Uterus (tissue), 2 donors: ENCODE data around the gene NT5DC2.

Source experiments
- POLR2A ChIP-seq, 2 donors: fragments of 450-650 bp; IDR thresholded peaks; one replicate each; pipeline ENCODE4 v1.6.1; 2016; ENCODE audit warnings: antibody characterized with exemption in 2 of 2, mild to moderate bottlenecking in 1 of 2, moderate library complexity in 1 of 2
- TF ChIP-seq, protein P1 (sequence below), 4 experiments: fragments of 200-600 bp in 2 of 4; fragments of 450-650 bp in 2 of 4; sonication (generic) in 2 of 4; IDR thresholded peaks; one replicate each; pipeline ENCODE4 v1.5.1; 2016 to 2019; ENCODE audit warnings: antibody characterized with exemption in 4 of 4, mild to moderate bottlenecking in 2 of 4, moderate library complexity in 1 of 4

DNA sequence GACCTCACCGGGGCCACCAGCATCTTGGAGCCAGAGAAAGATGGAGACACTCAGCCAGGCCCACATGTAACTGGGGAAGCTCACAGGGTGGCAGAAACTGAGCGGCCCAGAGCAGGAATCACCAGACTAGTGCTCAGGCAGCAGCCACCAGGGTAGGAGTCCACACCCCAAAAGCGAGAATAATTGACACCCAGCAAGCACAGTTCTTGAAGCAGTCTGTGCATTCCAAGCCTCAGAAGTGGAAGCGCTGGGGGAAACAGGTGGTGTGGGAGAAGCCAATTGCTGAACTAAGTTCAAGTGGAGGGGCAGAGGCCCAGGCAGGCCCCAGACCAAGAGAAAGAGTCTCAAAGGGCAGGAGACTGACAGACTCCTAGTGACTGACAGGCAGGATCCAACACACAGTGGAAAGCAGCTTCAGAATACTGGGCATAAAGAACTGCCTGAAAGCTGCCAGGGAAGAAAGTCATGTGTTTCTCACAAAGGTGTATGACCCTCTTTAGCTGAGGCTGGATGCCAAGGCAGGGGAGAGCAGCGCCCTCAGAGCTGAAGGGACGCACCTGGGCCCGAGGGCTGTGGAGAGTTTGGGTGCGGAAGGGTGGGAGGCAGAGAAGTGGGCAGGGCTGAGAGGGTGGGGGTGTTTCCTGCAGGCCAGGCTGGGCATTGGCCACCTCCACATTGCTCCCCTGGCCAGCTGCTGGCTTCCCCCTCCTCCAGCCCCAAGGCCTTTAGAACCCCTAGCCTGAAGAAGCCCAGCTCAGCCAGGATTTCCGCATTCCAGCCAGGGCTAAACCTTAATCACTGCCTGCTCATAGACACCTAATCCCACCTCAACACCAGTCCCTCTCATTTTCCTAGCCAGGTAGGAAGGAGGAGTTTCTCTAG, 7.7 kb downstream of the NT5DC2 start:
- TF ChIP-seq, protein P1, sequence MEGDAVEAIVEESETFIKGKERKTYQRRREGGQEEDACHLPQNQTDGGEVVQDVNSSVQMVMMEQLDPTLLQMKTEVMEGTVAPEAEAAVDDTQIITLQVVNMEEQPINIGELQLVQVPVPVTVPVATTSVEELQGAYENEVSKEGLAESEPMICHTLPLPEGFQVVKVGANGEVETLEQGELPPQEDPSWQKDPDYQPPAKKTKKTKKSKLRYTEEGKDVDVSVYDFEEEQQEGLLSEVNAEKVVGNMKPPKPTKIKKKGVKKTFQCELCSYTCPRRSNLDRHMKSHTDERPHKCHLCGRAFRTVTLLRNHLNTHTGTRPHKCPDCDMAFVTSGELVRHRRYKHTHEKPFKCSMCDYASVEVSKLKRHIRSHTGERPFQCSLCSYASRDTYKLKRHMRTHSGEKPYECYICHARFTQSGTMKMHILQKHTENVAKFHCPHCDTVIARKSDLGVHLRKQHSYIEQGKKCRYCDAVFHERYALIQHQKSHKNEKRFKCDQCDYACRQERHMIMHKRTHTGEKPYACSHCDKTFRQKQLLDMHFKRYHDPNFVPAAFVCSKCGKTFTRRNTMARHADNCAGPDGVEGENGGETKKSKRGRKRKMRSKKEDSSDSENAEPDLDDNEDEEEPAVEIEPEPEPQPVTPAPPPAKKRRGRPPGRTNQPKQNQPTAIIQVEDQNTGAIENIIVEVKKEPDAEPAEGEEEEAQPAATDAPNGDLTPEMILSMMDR (IDR thresholded peaks at IDR 0.05), result no peak
- no peak for TF ChIP-seq POLR2A (IDR thresholded peaks at IDR 0.05)
